Ramos (cell line): ENCODE results near the gene USP13.

Experiments used
- in situ Hi-C: fragments of 300-500 bp; cut with MboI; formaldehyde crosslinking; loops from one replicate; pipeline ENCODE4 v1.14.3; 2022; ENCODE audit warnings: low sequenced_read_pairs; ENCODE audit not compliant: unreplicated experiment

USP13 gene

DNA sequence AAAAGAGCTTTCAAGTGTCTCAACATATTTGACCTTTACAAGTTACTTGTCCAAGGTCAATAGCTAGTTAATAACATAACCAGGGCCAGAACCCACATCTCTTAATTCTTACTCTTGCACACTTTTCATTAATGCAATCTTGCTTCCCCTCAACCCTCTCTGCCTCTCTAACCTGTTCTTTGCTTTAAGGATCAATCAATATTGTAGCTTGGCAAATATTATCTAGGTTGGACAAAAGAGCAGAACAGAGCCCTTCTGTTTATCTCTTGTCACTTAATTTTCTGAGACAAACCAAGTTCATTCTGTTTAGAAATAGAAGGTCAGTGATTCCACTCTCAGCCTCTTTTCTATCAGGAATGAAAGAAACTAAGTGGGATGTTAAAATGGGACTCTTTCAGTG lies 180.5 kb downstream of the USP13 start:
- in situ Hi-C loops: no loop called here

DNA sequence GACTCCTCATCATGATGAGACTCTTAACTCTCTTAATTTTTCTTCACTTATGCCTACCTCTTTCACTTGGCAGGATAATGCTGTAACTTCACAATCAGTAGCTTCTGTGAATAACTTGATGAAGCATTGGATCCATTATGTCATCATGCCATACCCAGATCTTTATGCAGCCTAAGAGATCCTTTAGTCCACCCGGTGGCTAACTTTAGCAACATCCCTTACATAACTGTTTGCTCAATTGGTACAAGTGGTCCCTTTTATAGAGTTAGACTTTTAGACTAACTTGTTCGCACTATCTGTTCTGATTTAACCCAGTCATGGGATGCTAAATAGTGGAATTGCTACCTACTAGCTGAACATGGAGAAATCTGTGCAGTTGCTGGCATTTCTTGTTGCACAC lies 184.5 kb downstream of the USP13 start:
- in situ Hi-C loops: no loop called here
